GM13976 (cell line): ENCODE results near the gene NR2C2.

ENCODE experiments used
- DNase-seq: peaks from one replicate; pipeline ENCODE4 v3.0.0; 2012; ENCODE audit warnings: low spot score
- CTCF ChIP-seq: IDR thresholded peaks from 2 replicates; pipeline ENCODE4 v1.5.1; 2012; ENCODE audit warnings: borderline replicate concordance, mild to moderate bottlenecking; ENCODE audit not compliant: insufficient read depth; ENCODE audit errors: extremely low read depth, missing control alignments, control extremely low read depth
- in situ Hi-C: fragments of 300-500 bp; cut with MboI; formaldehyde crosslinking; loops from one replicate; pipeline ENCODE4 v1.12.0; 2022; ENCODE audit warnings: low sequenced_read_pairs, mixed read lengths, inconsistent platforms; ENCODE audit not compliant: unreplicated experiment

Gene NR2C2

GRCh38 chr3:14950274-14950673 lies 2.9 kb downstream of the NR2C2 start:
- DNase-seq = no peak
- in situ Hi-C loops = no loop called here
- no peak for TF ChIP-seq CTCF

GRCh38 chr3:14957153-14957552 lies 9.8 kb downstream of the NR2C2 start:
- no peak for TF ChIP-seq CTCF
- DNase-seq = no peak
- in situ Hi-C loops = no loop called here

- no peak for TF ChIP-seq CTCF
- DNase-seq = no peak
- in situ Hi-C loops = no loop called here
Measured at GRCh38 chr3:14957925-14958324, 10.5 kb downstream of the NR2C2 start.

GRCh38 chr3:14959359-14959943 lies 12.1 kb downstream of the NR2C2 start:
- in situ Hi-C loops = no loop called here
- peak; percentile 41 for DNase-seq
- TF ChIP-seq CTCF = no peak

GRCh38 chr3:14962762-14963161 lies 15.4 kb downstream of the NR2C2 start:
- no peak for DNase-seq
- in situ Hi-C loops = no loop called here
- no peak for TF ChIP-seq CTCF

- no peak for TF ChIP-seq CTCF
- in situ Hi-C loops = no loop called here
- no peak for DNase-seq
Measured at GRCh38 chr3:14967285-14967684, 19.9 kb downstream of the NR2C2 start.
